HG03175 (cell line): ENCODE results near the gene COL6A1.
"Not testable (repeated sequence)": the region's sequence is repeated elsewhere in the genome, so short reads cannot be mapped to it uniquely, and the experiment has no call there.

Experiments
- ATAC-seq: cut with Tn5 transposase; IDR thresholded peaks from one replicate; pipeline ENCODE4 v1.9.1; 2021; ENCODE audit warnings: mild to moderate bottlenecking, moderate library complexity; ENCODE audit not compliant: unreplicated experiment

COL6A1 gene

DNA sequence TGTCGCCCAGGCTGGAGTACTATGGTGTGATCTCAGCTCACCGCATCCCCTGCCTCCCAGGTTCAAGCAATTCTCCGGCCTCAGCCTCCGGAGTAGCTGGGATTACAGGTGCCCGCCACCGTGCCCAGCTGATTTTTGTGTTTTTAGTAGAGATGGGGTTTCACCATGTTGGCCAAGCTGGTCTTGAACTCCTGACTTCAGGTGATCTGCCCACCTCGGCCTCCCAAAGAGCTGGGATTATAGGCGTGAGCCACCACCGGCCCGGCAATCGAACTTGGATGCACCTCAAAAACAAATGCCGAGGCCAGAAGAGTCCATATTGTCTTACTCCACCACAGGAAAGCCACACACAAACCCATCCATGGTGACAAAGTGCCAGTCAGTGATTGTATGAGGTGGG lies 65.3 kb downstream of the COL6A1 start:
- not testable (repeated sequence) for ATAC-seq

DNA sequence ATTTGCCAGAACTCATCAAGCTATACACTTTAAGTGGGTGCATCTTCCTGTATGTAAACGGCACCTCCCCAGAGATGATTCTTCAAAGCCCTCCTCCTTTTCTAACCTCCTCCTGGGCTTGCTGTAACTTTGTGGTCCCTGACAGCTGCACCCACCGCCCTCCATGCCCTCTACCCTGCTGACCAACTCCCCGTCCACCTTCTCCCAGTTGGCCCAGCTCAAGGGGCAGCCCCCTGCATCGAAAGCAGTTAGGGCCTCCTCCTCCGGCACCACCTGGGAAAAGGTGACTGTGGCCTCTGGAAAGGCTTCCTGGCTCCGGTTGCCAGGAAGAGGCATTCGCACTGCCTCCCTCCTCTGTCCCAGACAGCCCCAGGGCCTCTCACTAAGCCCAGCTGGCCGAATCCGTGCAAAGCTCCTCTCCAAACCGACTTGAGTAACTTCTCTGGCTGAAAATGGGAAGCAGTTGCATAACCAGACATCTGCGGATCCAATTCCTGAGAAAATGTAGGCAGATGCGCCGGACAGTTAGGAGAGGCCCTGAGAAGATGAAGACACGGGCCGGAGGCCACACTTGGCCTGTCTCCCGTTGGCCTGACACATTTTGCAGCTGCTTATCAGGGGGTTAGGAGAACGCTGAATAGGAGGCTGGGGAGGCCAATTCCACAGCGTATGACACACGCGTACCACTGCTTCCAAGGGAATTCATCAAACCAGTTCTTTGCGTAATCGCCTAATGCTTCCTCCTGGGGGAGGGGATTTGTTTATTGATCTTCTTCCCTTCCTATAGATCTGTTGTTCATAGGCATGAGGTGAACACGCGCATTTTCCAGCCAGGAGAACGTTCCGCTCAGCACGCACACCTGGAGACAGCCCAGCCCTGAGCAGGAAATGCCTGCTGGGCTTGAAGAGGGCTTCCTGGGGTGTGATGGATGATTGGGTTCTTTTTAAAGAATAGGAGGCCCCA lies 67.6 kb downstream of the COL6A1 start:
- no peak for ATAC-seq

DNA sequence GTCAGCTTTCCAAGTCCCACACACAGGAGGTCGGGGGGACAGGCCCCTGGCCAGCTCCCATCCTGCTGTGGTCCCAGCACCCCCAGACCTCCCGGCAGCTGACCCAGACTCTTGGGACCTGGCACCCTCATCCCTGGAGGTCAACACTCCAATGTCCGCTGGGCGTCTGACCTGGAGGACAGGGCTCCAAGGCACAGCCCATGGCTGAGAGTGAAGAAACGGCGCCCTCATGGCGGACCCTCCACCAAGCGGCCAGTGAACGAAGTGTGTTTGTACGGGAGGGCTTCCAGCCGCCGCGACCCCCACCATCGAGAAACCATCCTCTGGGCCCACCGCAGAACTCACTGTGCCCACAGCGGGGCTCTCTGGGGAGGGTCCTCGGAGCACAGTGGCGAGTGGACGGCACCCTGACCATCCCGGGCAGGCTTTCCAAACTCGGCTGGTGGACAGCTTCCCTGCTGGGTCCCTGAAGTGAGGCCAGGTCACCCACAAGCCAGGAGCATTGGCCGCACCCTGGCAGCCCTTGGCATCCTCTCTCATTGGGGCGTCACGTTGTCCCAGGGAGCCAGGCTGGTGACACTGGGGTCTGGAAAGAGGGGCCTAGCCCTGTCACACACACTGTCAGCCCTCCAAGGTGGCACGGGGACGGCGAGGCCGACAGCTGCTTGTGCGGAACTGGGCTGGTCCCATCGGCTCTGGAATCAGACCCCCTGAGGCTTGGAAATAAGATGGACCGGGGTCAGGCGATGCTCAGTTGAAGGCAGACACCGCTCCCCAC lies 68.5 kb downstream of the COL6A1 start:
- ATAC-seq = no peak

DNA sequence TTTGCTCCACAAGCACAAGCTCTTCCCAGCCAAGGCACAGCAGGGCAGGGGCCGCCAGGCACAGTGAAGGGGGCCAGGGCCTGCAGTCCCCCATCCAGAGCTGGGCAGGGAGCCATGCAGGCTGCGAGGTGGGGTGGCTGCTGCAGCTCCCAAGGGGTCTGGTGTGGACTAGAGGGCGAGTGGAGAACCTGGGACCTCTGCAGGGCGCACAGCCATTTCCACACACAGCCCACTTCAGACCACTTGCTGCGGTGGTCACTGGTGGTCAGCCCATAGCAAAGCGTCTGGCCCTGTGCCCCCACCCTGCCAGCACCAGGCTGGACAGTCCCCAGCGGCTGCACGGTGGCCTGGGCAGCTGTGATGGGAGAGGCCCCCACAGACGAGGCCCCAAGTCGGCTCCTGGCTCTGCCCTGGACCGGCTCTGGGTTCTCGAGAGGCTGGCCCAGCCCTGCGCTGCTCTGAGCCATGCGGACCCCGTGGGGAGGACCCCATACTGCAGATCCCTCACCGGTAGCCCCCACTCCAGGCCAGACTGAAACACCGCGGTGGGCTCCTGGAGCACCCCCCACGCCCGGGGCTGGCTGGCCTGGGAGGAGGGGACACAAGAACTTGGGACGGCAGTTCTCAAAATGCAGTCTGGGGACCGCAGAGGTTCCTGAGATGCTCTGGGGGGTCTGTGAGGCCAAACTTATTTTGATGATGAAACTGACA lies 69.3 kb downstream of the COL6A1 start:
- ATAC-seq = no peak

DNA sequence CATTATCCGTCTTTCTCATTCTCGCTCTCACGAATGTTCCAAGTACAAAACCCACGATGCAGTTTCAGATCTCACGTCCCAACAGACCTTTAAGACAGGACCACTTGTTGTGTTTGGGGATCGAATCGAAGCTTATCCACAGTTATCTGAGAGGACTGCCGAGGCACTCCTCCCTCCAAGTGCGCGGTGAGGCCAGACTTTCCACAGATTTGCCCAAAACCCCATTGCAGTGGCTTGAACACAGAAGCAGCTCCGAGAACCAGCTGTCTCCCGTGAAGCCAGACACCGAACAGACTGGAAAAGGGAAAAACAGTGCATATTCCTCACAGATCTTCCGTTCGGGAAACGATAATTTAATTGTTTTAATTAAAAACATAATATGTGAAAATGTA lies 69.8 kb downstream of the COL6A1 start:
- ATAC-seq = no peak

DNA sequence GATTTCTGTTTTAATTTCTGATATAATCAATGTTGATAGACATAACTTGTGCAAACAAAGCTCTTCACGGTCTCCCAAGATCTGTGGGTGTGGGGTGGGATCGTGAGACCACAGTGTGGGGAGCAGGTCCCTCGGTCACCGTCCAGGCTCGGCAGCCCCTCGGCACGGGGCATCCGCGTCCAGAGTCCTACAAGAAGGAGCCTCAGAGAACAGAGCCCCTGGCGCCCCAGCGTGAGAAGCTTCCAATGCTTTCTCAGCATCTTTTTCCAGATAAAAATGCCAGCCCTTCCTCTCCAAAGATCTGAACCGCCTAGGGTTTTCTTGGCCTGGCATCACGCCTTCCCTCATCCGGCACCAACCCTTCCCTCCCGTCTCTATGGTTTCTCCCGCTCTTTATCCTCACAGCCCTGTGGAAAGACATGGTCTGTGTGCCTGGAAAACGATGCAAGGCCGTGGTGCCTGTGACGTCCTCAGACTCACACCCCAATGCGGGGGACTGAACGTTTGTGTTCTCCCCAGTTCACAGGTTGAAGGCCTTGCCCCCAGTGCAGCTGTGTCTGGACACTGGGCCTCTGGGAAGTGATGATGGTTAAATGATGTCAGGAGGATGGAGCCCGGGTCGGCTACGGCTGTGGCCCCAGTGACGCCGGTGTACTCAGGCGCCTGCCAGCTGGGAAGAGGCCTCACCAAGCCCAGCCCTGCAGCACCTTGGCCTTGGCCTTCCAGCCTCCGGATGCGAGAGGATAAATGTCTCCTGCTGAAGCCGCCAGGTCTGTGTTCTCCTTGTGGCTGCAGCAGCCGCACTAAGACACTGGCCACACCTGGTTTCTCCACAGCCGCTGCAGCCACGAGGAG lies 70.5 kb downstream of the COL6A1 start:
- ATAC-seq = no peak

DNA sequence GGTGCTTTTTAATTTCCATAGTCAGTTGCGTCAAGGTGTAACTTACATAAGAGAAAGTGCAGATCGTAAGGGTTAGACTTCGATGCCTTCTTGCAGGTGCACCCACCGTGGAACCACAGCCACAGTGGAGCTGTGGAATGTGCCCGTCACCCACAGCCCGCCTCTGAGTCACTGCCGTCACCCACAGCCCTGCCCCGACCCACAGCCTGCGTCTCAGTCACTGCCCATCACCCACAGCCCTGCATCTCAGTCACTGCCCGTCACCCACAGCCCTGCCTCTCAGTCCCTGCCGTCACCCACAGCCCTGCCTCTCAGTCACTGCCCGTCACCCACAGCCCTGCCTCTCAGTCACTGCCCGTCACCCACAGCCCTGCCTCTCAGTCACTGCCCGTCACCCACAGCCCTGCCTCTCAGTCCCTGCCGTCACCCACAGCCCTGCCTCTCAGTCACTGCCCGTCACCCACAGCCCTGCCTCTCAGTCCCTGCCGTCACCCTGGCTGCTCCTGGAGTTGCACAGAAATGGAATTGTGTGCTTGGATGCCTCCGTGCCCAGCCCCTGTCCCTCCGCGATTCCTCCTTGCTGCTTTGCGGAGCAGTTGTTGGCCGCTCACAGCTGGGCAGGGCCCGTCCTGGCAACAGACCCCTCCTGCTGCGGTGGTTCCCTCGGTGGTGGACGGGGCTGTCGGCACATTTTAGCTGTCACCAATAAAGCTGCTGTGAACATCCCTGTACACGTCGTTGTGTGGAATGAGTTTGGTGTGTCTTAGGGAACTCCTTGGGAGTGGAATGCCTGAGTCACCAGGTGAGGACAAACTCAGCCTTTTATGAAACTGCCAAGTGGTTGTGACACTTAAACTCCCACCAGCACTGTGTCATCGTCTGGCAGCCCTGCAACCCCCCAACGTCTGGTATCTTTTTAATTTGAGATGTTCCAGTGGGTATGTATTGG lies 71.4 kb downstream of the COL6A1 start:
- no peak for ATAC-seq

DNA sequence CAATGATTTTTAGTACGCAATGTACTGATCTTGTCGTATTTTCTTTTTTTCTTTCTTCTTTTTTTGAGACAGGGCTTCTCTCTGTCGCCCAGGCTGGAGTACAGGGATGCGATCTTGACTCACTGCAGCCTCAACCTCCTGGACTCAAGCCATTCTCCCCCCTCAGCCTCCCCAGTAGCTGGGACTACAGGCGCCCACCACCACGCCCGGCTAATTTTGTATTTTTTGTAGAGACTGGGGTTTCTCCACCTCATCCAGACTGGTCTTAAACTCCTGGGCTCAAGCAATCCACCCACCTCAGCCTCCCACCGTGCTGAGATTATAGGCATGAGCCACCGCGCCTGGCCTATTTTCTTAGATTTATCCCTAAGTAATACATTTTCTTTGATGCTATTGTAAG lies 72.5 kb downstream of the COL6A1 start:
- ATAC-seq = no peak

DNA sequence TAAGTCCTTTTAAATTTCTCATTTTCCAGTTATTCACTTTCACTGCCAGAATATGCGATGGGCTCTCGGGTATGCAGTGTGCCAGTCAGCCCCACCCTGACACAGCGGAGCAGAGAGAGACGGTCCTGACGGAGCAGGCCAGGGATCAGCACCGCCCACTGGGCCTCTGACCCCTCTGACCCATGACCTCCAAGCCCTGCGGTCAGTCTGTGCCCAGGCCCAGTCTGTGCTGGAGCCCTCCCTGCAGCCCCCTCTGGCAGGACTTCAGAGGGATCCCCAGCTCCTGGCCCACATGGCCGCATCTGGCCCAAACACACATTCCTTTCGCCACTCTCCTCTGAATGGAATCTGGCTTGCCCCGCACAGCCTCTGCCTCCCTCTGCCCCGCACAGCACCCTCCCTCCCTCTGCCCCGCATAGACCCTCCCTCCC lies 72.9 kb downstream of the COL6A1 start:
- no peak for ATAC-seq
